Erythroblast (primary cell): ENCODE measurements around the gene RNU2-63P.
"Not testable (repeated sequence)": the region's sequence is repeated elsewhere in the genome, so short reads cannot be mapped to it uniquely, and the experiment has no call there.

Experiments used
- DNase-seq, 2 experiments: peaks; one replicate each; lab custom pipeline; 2025; lab: John Stamatoyannopoulos, UW
- GATA1 ChIP-seq: IDR thresholded peaks from 2 replicates; pipeline ENCODE4 v1.6.1; 2011; ENCODE audit warnings: low read depth, mild to moderate bottlenecking, control low read depth, low read length, moderate library complexity
- POLR2A ChIP-seq: IDR thresholded peaks from 2 replicates; pipeline ENCODE4 v1.6.1; 2011; ENCODE audit warnings: mild to moderate bottlenecking, low read length

The RNU2-63P gene

DNA sequence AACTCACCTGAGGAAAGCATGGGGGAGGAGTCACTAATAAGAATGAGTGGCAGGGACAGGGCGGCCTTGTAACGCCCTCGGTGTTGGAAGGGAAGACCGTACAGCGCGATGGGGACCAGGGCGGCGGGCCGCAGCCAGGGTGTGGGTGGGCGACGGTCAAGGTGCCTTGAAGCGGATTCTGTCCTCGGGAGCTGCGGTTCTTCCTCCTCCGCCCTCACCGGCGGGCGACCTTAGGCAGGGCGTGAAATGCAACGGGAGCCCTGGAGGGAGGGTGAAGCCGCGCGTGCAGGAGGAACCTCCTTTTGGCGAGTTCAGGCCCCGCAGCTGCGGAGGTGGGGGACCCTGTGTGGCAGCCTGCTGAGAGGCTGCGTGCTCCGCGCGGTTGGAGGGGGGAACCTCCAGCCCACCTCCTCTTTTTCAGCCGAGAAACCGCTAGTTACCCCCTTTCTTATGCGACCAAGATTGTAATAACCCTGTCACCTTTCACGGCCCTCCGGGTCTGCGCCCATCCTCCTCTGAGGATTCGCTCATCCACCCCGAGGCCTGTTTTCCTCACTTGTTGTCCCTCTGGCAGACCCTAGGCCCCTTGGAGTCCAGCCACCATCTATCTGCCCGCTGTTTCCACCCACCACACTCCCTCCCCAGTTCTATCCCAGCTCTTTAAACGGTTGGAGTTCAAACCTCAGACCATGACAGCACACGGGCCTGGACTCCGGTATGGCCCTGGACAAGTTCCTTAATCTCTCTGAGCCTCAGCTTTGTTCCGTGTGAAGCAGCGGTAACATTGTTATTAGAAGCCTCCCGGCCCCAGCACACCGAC is 823 bp upstream of the RNU2-63P start:
- TF ChIP-seq GATA1 (no peak), POLR2A (no peak)
- peak; percentile 88 to 91 for DNase-seq

GRCh38 chr2:88011011-88011410 is 5.3 kb downstream of the RNU2-63P start:
- no peak for DNase-seq

DNA sequence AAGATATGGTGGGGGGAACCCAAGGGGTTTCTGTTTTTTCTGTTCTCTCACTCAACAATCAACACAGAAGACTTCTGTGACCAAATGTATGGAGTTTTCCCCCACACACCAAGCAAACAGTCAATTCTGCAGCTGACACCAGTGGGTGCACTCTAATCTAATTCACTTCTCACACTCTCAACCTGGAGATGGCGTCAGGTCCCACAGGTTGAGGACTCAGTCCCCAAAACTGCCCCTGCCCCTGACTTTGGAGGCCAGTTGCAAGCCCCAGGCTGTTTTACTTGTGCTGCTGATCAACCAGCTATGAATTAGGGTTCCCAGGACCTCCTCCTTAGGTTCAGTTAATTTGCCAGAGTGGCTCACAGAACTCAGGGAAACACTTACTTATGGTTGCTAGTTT is 6.2 kb downstream of the RNU2-63P start:
- TF ChIP-seq POLR2A (no peak), GATA1 (no peak)
- peak in 1 of 2 experiments; percentile 18 for DNase-seq

More at GRCh38 chr2:88011011-88011410, 5.3 kb downstream of the RNU2-63P start:
- no peak for TF ChIP-seq POLR2A
- no peak for TF ChIP-seq GATA1

DNA sequence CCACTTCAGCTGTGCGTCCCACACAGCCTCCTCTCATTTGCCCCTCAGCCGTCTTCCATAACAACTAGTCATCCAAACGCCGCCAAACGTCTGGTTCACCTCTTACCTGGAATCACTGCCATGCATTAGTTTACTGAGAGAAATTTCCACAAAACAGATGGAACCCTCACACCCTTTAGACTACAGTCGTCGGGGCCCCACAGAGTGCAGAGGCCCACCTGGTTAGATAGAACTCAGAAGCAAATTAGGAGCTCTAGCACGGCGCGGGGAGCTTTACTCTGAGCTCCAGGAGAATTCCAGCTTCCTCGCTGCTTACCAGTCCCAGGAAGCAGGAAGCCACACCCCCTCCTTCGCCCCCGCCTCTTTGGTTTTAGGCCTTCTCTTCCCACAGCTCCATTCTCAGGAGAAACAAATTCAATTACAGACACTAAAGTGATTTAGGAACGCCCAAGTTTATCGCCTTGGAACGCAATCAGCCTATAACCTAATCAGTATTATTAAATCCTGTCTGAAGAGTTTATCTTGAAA is 9.4 kb downstream of the RNU2-63P start:
- TF ChIP-seq GATA1, result no peak
- TF ChIP-seq POLR2A, result no peak
- DNase-seq, result no peak

DNA sequence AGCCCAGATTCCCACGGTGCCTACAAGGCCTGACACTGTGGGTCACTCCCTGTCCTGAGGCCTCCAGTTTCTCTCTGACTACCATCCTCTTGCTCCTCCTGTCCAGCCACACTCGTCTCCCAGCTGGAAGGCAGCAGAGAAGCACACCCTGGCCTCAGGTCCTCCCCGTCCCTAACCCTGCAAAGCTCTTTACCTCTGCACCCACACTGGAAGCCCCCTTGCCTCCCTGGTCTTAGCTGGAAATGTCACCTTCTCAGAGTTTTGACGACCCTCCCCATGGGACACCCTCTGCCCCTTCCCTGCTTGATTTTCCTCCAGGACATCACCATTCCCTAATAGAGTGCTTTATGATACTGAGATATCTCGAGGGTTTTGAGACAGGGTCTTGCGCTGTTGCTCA is 10.6 kb downstream of the RNU2-63P start:
- TF ChIP-seq GATA1 (no peak), POLR2A (no peak)
- no peak for DNase-seq

DNA sequence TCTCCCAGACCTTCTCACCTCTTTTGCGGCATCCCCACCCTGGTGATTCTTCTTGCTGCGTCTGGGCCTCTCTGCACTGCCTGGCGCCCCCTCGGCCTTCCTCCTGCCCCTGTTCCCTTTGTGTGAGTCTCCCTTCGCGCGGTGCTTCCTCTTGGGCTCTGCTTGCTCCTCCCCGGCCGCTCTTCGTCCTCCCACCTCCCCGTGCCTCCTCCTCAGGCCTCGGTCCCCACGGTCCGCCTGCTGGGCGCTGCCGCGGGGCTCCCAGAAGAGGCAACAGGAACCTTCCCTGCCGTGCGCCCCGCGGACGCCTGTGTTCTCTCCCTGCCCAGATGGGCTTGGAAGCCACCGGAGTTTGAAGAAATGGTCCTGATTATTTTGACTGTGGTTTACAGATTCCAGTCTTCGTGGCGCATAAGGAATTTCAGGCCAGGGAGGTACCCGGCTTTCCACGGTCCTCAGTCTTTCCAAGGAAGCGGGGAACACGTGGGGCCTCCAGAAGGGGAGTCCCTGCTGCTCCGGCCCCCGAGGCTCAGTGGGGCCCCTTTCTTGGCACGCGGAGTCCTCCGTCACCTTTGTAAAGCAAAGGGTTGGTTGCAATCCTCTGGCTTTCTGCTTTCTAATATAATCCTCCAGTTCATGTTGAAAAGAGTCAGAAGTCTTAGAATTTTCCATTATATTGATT is 13.1 kb downstream of the RNU2-63P start:
- no peak for DNase-seq
- TF ChIP-seq POLR2A (no peak), GATA1 (no peak)

DNA sequence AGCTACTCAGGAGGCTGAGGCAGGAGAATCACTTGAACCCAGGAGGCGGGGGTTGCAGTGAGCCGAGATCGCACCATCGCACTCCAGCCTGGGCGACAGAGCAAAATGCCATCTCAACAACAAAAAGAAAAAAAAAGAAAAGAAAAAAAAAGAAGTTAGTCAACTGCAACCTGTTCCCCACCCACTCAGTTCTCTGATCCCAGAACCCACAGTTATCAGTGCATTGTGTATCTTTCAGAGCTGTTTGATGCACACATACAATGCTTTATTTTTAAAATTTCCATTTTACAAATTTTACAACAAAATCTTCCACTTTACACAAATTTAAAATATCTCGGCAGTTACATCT is 14.0 kb downstream of the RNU2-63P start:
- TF ChIP-seq POLR2A, result no peak
- TF ChIP-seq GATA1, result no peak
- DNase-seq, result no peak

GRCh38 chr2:88000474-88000873 is 15.9 kb downstream of the RNU2-63P start:
- not testable (repeated sequence) for DNase-seq

- TF ChIP-seq GATA1 (no peak), POLR2A (no peak)
- DNase-seq, result no peak
Observed at GRCh38 chr2:87996570-87996969, 19.8 kb downstream of the RNU2-63P start.

DNA sequence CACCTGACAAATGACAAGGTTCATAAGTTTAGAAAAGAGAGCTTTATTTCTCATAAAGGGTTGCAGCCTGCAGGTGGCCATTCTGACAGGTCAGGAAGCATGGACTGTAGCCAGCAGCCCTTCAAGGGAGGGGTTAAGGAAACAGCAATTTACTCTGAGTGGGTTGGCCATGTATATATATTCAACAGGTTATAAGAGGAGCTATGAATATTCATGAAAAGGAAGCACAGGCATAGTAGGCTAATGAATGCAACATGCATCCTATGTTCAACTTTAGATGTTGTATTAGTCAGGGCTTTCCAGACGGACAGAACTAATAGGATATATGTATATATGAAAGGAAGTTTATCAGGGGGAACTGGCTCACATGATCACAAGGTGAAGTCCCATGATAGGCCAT is 20.6 kb downstream of the RNU2-63P start:
- no peak for TF ChIP-seq GATA1
- no peak for TF ChIP-seq POLR2A

DNA sequence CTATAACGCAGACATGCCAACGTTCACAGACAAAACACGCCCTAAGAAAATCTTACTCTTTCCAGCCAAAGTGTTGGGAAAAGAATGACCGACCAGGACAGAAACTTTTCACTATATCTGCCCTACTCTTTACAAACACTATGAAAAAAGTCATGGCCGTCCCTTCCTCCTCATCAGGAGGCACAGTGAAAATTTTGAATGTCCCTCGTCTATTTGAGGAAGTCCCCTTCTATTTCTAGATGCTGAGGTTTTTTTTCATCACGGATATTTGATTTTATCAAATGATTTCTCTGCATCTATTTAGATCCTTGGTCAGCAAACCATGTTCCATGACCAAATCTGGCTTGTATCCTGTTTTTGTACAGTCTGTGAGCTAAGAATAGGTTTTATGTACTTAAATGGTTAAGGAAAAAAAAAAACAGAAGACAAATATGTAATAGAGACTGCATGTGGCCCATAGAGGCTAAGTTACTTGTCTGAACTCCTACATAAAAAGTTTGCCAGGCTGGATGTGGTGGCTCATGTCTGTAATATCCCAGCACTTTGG is 22.0 kb downstream of the RNU2-63P start:
- not testable (repeated sequence) for DNase-seq

More for the DNA sequence above, 20.6 kb downstream of the RNU2-63P start:
- DNase-seq, result no peak

DNA sequence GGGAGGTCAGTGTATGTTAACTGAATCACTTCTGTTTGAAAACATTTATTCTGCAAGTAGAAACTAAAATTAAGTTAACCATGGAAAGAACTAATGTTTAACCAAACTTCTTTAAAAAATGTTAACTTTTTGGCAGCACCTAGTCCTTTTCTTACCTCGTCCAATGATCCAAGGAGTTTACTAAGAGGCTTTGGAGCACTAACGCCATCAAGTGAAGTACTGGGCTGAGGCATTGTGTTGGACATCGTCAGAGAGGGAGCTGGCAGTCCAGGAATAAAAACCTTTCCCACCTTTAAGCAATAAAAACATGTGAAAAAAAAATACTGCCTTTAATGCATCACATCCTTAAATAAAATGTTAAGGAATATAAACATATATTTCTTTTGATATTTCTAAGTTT is 23.8 kb downstream of the RNU2-63P start:
- not testable (repeated sequence) for DNase-seq

DNA sequence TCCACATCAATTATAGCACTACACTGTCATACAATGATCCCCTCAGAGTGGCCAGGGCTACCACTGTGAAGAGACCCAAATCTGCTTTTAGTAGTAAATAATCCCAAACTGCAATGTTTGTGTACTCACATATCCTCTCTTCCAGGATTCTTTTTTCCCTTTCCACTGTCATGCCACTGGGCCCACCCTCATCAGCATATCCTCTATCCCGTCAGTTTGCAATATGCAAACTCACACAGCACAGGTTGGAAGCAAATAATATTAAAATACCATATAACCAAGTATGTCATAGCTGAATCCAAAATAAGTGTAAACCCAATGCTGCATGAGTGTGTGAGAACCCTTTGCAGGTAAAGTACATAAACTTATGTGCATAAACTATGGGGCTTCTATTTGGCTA is 28.9 kb downstream of the RNU2-63P start:
- DNase-seq, result not testable (repeated sequence)

DNA sequence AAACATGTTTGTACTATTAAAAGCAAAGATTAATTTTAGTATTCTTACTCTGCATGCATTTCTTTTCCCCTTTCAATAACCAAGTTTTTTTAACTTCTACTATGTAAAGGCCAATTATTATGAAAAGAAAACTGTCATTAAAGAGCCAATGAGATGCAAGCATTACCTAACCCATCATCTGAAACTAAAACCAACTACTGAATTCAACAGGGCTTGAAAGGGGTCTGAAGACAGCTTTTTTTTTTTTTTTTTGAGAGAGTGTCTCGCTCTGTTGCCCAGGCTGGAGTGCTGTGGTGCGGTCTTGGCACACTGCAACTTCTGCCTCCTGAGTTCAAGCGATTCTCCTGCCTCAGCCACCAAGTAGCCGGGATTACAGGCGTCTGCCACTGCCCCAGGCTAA is 30.4 kb downstream of the RNU2-63P start:
- DNase-seq, result not testable (repeated sequence)

DNA sequence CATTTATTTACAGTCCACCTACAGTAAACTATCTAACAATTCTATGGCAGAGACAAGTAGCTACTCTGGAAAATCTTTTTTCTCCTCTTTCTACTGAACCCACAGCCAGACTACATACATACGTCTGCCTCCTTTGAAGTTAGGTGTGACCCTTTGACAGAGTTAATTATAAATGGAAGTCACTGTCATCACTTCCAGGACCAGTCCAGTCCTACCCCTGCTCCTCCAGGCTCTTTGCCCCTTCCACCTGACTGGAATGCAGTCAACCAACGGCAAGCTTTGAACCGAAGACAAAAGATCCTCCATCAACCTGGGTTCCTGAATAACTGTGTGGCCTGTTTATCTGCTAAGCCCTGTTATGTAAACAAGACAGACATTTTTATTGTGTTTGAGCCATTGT is 35.2 kb downstream of the RNU2-63P start:
- DNase-seq, result not testable (repeated sequence)

- DNase-seq, result not testable (repeated sequence)
Observed at GRCh38 chr2:87972385-87972784, 44.0 kb downstream of the RNU2-63P start.
